Smooth muscle cell of the brain vasculature (primary cell): ENCODE measurements around the gene KBTBD8.

Experiments
- DNase-seq: peaks from one replicate; pipeline ENCODE4 v3.0.0-alpha.2; 2012; ENCODE audit warnings: low read depth, low spot score

The KBTBD8 gene

DNA sequence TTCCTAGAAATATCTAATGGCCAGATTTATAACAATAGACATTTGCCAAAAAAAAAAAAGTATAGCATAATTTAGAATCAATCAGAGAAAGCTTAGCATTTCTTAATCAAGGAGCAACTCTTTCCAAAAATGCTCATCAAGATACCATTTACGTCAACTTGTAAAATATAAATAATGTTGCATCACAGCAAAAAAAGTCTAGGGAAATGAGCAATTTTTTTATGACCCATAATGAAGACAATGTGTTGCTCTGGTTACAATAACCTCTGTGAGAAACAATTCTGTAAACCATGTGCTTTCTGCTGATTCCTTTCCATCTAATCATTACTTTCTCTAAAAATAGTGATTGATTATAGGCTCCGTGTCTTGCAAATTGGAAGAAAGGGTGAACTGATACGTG is 36.3 kb downstream of the KBTBD8 start:
- no peak for DNase-seq

DNA sequence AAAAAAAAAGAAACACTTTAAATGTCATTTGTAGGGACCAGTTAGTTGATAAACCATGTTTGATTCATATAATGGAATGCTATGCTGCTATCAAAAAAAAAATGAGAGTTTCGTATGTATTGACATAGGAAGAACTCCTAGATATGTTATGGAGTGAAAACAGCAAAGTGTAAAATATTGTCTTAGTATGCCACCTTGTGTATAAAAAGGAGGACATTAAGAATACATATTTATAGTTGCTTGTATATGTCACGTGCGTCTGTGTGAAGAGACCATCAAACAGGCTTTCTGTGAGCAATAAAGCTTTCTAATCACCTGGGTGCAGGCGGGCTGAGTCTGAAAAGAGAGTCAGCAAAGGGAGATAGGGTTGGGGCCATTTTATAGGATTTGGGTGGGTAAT is 39.5 kb downstream of the KBTBD8 start:
- no peak for DNase-seq

DNA sequence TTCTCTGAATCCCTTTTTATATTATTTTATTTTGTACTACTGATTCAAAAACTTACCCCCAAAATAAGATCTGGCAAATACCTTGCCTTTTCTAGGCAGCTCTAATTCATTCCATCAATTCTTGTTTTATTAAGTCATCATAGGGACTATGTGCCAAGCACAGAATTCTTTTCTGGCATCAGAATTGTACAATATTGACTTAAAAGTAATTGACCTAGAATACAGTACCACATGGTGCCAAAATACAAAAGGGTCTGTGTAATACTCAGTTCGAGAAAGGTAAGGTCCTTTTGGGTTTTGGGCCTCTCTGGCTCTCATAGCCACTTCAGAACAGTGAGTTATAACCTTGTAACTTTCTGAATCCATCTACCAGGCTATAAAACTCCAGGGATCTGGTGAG is 46.2 kb downstream of the KBTBD8 start:
- no peak for DNase-seq

DNA sequence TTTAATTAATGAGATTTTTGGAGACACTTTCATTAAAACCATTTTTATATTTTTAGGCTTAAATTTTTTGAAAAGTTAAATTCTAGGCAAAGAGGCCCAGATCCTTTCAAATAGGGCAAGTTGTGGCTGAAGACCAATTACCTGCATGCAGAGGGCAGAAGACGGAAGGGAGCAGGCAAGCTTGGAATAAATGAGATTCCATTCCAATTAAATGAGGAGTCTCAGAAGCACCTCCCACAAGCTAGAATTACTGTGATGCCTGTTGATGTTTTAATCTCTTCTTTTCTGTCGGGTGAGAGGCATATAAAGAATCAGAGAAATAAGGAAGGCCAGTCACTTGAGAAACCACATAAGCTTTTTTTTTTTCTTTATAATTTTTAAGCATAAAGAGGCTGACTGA is 46.8 kb downstream of the KBTBD8 start:
- no peak for DNase-seq

DNA sequence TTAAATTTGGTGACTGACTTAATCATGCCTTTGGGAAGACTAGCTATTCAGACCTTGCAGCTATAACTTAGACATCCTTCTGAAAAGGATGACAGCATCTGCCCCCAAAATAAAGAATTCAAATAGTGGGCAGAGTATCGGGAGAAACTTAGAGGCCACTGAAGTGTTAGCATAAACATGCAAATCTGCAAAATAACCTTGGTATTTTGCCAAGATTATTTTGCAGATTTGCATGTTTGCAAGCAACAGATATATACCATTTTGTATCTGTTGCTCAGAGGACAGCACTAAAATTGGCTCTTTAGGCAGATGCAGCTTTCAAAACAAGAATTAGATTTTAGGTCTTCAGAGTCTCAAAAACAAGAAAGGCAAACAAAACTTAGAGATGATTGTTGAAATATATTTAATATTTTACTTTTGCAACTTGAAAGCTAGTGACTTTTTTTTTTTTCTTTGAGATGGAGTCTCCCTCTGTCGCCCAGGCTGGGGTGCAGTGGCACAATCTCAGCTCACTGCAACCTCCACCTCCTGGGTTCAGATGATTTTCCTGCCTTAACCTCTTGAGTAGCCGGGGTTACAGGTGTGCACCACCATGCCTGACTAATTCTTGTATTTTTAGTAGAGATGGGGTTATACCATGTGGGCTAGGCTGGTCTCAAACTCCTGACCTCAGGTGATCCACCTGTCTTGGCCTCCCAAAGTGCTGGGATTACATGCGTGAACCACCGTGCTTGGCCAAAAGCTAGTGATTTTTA is 47.8 kb downstream of the KBTBD8 start:
- DNase-seq, result no peak

DNA sequence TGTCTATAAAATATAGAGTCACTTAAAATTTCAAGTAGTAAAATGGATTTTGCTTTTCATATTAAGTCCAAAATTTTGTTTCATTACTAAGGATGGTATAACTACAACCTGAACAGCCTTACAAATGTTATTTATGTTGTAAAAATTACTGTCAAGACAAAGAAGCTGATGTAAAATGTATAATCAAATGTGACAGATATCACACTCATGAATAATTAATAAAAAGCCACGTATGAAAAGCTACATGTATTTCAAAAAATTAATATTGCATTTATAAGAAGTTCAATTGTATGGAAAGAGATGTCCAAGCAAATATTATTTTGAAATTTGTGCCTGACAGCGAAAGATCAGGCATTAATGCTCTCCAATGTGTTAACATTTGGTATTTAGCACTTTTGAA is 48.9 kb downstream of the KBTBD8 start:
- DNase-seq, result no peak

DNA sequence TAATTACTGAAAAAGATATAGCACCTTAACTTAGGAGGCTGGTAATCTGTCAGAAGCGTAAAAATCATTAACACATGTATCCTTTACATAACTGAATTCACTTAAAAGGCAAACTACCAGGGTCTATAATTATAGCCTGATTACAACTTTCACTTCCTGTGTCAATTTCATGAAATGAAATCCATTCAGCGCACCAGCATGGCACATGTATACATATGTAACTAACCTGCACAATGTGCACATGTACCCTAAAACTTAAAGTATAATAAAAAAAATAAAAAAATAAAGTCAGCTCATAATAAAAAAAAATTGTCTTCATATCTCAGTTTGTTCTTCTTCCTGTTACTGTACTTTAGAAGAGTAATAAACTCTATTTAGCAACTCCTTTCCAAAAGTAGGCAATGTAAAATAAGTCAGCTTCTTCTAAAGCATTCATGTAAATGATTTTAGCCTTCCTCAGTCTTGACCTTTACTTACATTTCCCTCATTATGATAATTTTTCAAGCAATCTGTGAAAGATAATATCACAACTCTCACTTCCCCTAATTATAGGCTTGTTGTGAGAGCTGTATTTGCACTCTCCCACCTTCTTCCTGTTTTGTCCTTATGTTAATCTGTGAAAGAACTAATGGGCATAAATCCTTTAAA is 50.1 kb downstream of the KBTBD8 start:
- no peak for DNase-seq

DNA sequence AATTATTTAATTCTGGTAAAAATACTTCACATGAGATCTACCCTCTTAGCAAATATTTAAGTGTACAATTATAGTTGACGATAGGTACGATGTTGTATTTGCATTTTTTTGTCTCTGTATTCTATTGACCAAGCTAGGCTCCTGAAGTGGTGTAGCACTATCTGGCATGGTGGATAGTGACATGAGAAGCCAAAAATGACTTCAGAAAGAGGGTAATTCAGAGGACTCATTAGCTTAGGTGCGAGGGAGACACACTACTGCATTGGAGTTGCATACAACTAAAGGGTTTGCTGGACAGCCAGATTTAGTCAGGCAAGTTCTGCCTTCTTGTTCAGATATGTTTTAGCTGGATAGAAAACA is 50.6 kb downstream of the KBTBD8 start:
- no peak for DNase-seq

DNA sequence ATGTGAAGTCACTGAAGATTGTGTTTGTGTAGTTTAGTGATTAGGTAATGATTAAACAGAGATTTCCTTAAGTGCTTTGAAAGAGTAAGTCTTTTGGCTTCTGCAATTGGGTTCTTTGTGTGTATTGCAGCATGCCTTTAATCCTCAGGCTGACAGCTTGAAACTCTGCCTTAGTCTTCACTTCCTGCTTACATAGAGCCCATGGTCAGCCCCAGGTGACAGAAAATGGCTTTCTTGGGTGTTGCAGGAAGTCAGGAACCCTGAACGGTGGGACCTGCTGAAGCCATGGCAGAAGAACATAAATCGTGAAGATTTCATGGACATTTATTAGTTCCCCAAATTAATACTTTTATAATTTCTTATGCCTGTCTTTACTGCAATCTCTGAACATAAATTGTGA is 61.3 kb downstream of the KBTBD8 start:
- DNase-seq, result no peak
